Keratinocyte (primary cell): Measurements from ENCODE around the gene CCL1. TPM values are rescaled to one million over a fixed set of nuclear protein-coding genes. Genes with fewer than 3 reads are reported as not detected.

Experiments used
- DNase-seq: peaks from one replicate; pipeline ENCODE4 v3.0.0-alpha.2; 2011; ENCODE audit warnings: low read depth, missing footprints, low spot score
- FAIRE-seq: peaks from 2 replicates; lab custom pipeline; 2011; peaks lifted over from hg19 to GRCh38; lab: Jason Lieb, UNC
- H2AFZ ChIP-seq: 2 replicates; pipeline ENCODE4 v1.6.0; 2012; ENCODE audit warnings: low read length, control low read depth, inconsistent platforms; ENCODE audit not compliant: control insufficient read depth
- H3K27ac ChIP-seq: 2 replicates; pipeline ENCODE4 v1.5.1; 2011; ENCODE audit warnings: low read length; ENCODE audit not compliant: control insufficient read depth, insufficient read depth
- H3K27me3 ChIP-seq: 3 replicates; pipeline ENCODE4 v1.6.0; 2011; ENCODE audit warnings: low read length; ENCODE audit not compliant: control insufficient read depth, insufficient read depth; ENCODE audit errors: extremely low read depth
- H3K36me3 ChIP-seq, 2 experiments: 2 replicates in 1 of 2; 3 replicates in 1 of 2; pipeline ENCODE4 v1.5.1; 2011; ENCODE audit warnings: low read length in 2 of 2, mild to moderate bottlenecking in 1 of 2; ENCODE audit not compliant: control insufficient read depth in 2 of 2, insufficient read depth in 2 of 2; ENCODE audit errors: extremely low read depth in 1 of 2
- H3K4me1 ChIP-seq: 3 replicates; pipeline ENCODE4 v1.5.1; 2011; ENCODE audit warnings: low read length; ENCODE audit not compliant: control insufficient read depth, insufficient read depth; ENCODE audit errors: extremely low read depth
- H3K4me2 ChIP-seq: 3 replicates; pipeline ENCODE4 v1.6.0; 2011; ENCODE audit warnings: low read depth, low read length; ENCODE audit not compliant: control insufficient read depth, insufficient read depth; ENCODE audit errors: extremely low read depth
- H3K4me3 ChIP-seq, 3 experiments: fragments of 200-600 bp in 1 of 3; sonication (generic) in 1 of 3; 2 replicates in 2 of 3; 3 replicates in 1 of 3; pipeline ENCODE4 v1.5.1; 2011 to 2016; ENCODE audit warnings: low read length in 3 of 3, mild to moderate bottlenecking in 3 of 3, control low read depth in 2 of 3, inconsistent platforms in 1 of 3, low read depth in 1 of 3, mixed read lengths in 1 of 3, mixed run types in 1 of 3, moderate library complexity in 1 of 3; ENCODE audit not compliant: control insufficient read depth in 2 of 3, insufficient read depth in 2 of 3; ENCODE audit errors: extremely low read depth in 1 of 3
- H3K79me2 ChIP-seq: 2 replicates; pipeline ENCODE4 v1.6.0; 2012; ENCODE audit warnings: low read length; ENCODE audit not compliant: control insufficient read depth, insufficient read depth
- H3K9ac ChIP-seq: 3 replicates; pipeline ENCODE4 v1.6.0; 2011; ENCODE audit warnings: low read length; ENCODE audit not compliant: control insufficient read depth, insufficient read depth; ENCODE audit errors: extremely low read depth
- H3K9me1 ChIP-seq: 3 replicates; pipeline ENCODE4 v1.6.0; 2011; ENCODE audit warnings: low read length; ENCODE audit not compliant: control insufficient read depth, insufficient read depth; ENCODE audit errors: extremely low read depth
- H3K9me3 ChIP-seq: 2 replicates; pipeline ENCODE4 v1.5.1; 2012; ENCODE audit warnings: low read depth, low read length; ENCODE audit not compliant: control insufficient read depth
- H4K20me1 ChIP-seq: 3 replicates; pipeline ENCODE4 v1.6.0; 2011; ENCODE audit warnings: low read length; ENCODE audit not compliant: control insufficient read depth, insufficient read depth; ENCODE audit errors: extremely low read depth
- EZH2 ChIP-seq: IDR thresholded peaks from one replicate; pipeline ENCODE4 v1.6.1; 2012; ENCODE audit warnings: inconsistent platforms, mild to moderate bottlenecking, low read length, moderate library complexity
- dilution Hi-C: fragments of 300-500 bp; cut with MboI; formaldehyde crosslinking; loops from one replicate; pipeline ENCODE4 v1.7.0; 2020; ENCODE audit warnings: low sequenced_read_pairs; ENCODE audit not compliant: extremely low pct_ligation_motif_present
- polyA plus RNA-seq, 5 experiments: library from polyadenylated mRNA; depleted of rRNA in 3 of 5; stranded (reverse) in 3 of 5; stranded (forward) in 1 of 5; unstranded in 1 of 5; fragments of >200 nt; gene quantifications; 1 replicate in 1 of 5; 2 replicates in 3 of 5; 3 replicates in 1 of 5; pipeline versions ENCODE4 v1.2.1 to v1.2.3, GENCODE V29; 2011 to 2012; ENCODE audit warnings: missing spikeins in 2 of 5, low read depth in 1 of 5, low replicate concordance in 1 of 5
- TF ChIP-seq, protein P1 (sequence below), 3 experiments: IDR thresholded peaks in 1 of 3; conservative IDR thresholded peaks in 1 of 3; optimal IDR thresholded peaks in 1 of 3; 2 replicates in 2 of 3; 3 replicates in 1 of 3; pipeline versions ENCODE3 to v1.5.1; 2011; ENCODE audit warnings: low read length in 3 of 3, mild to moderate bottlenecking in 3 of 3, moderate library complexity in 2 of 3, control low read depth in 1 of 3, inconsistent platforms in 1 of 3; ENCODE audit not compliant: insufficient read depth in 2 of 3; ENCODE audit errors: extremely low read depth in 1 of 3

CCL1 gene
- polyA plus RNA-seq, 1 donor (not counting 4 experiments of a cell fraction or from before 2014, with no cell fraction given): not detected

GRCh38 chr17:34403006-34403405, 40.0 kb upstream of the CCL1 start:
- Histone ChIP-seq H3K36me3 (no peaks in the 10 kb centered on the region), H4K20me1 (no peaks in the 10 kb centered on the region), H3K27me3 (no peaks in the 10 kb centered on the region), H3K27ac (no peak overlapping the region), H3K9ac (no peak overlapping the region), H2AFZ (no peak overlapping the region), H3K9me1 (no peaks in the 10 kb centered on the region), H3K79me2 (no peaks in the 10 kb centered on the region), H3K4me3 (no peak overlapping the region), H3K4me1 (peaks cover 7% of the 10 kb centered on the region), H3K4me2 (no peak overlapping the region), H3K9me3 (no peaks in the 10 kb centered on the region)
- DNase-seq: no peak
- dilution Hi-C loops: loop anchor here (25.0 kb wide), 1 partner anchor 109 kb away; no protein-coding TSS in a partner anchor
- FAIRE-seq: no peak
- no peak for TF ChIP-seq EZH2
- TF ChIP-seq, protein P1, sequence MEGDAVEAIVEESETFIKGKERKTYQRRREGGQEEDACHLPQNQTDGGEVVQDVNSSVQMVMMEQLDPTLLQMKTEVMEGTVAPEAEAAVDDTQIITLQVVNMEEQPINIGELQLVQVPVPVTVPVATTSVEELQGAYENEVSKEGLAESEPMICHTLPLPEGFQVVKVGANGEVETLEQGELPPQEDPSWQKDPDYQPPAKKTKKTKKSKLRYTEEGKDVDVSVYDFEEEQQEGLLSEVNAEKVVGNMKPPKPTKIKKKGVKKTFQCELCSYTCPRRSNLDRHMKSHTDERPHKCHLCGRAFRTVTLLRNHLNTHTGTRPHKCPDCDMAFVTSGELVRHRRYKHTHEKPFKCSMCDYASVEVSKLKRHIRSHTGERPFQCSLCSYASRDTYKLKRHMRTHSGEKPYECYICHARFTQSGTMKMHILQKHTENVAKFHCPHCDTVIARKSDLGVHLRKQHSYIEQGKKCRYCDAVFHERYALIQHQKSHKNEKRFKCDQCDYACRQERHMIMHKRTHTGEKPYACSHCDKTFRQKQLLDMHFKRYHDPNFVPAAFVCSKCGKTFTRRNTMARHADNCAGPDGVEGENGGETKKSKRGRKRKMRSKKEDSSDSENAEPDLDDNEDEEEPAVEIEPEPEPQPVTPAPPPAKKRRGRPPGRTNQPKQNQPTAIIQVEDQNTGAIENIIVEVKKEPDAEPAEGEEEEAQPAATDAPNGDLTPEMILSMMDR (optimal IDR thresholded peaks at IDR 0.05 in 1 of 3, IDR thresholded peaks at IDR 0.05 in 1 of 3, conservative IDR thresholded peaks at IDR 0.05 in 1 of 3; ENCODE audit: extremely low read depth in 1 of 3, insufficient read depth in 2 of 3, low read length in 3 of 3): no peak

GRCh38 chr17:34401165-34401564, 38.1 kb upstream of the CCL1 start:
- Histone ChIP-seq H2AFZ (peak overlapping the region; percentile 23), H3K4me1 (peaks cover 7% of the 10 kb centered on the region), H3K36me3 (no peaks in the 10 kb centered on the region), H3K4me3 (no peak overlapping the region), H3K9ac (no peak overlapping the region), H3K27me3 (no peaks in the 10 kb centered on the region), H3K4me2 (peak overlapping the region; percentile 31), H3K9me1 (no peaks in the 10 kb centered on the region), H3K27ac (no peak overlapping the region), H3K79me2 (no peaks in the 10 kb centered on the region), H4K20me1 (no peaks in the 10 kb centered on the region), H3K9me3 (no peaks in the 10 kb centered on the region)
- peak; percentile 4 for DNase-seq
- FAIRE-seq: peak; percentile 79
- dilution Hi-C loops: loop anchor here (25.0 kb wide), 1 partner anchor 111 kb away; no protein-coding TSS in a partner anchor
- no peak for TF ChIP-seq EZH2
- TF ChIP-seq, protein P1 (optimal IDR thresholded peaks at IDR 0.05 in 1 of 3, IDR thresholded peaks at IDR 0.05 in 1 of 3, conservative IDR thresholded peaks at IDR 0.05 in 1 of 3; ENCODE audit: extremely low read depth in 1 of 3, insufficient read depth in 2 of 3, low read length in 3 of 3): no peak
